Right lobe of liver (tissue), 6 donors: ENCODE measurements around the gene SPDYE2B. TPM values are rescaled to one million over a fixed set of nuclear protein-coding genes. Genes with fewer than 3 reads are reported as not detected.
A peak's percentile ranks its signal among the peaks of the same experiment; 100 is the strongest.
"Not testable (repeated sequence)": the region's sequence is repeated elsewhere in the genome, so short reads cannot be mapped to it uniquely, and the experiment has no call there.

Source experiments
- ATAC-seq, 4 donors: fragments of 200-7000 bp; cut with Tn5 transposase; one replicate each; pipeline ENCODE4 v1.9.1; 2020; ENCODE audit warnings: mild to moderate bottlenecking in 4 of 4, moderate library complexity in 4 of 4
- DNase-seq, 3 donors: peaks; one replicate each; pipeline ENCODE4 v3.0.0-alpha.2; 2020
- H3K27ac ChIP-seq, 3 donors: fragments of 200-600 bp; one replicate each; pipeline ENCODE4 v1.8.0; 2022
- H3K27me3 ChIP-seq, 2 donors: fragments of 200-600 bp; one replicate each; pipeline ENCODE4 v1.8.0; 2022
- H3K36me3 ChIP-seq, 4 donors: fragments of 200-600 bp; sonication (generic) in 1 of 4; one replicate each; pipeline versions ENCODE4 v1.5.1 to v1.8.0; 2017 to 2022; ENCODE audit warnings: control low read depth in 1 of 4
- H3K4me1 ChIP-seq, 4 donors: fragments of 200-600 bp; sonication (generic) in 1 of 4; one replicate each; pipeline versions ENCODE4 v1.5.1 to v1.8.0; 2017 to 2022; ENCODE audit warnings: control low read depth in 1 of 4
- H3K4me3 ChIP-seq, 3 donors: fragments of 200-600 bp; one replicate each; pipeline ENCODE4 v1.8.0; 2022
- H3K9me3 ChIP-seq, 4 donors: fragments of 200-600 bp; sonication (generic) in 1 of 4; one replicate each; pipeline versions ENCODE4 v1.5.1 to v1.8.0; 2017 to 2022; ENCODE audit warnings: control low read depth in 1 of 4
- WGBS: methylation state at CpG from one replicate; pipeline ENCODE4 v1.1.6; 2018; ENCODE audit warnings: low coverage, low lambda C conversion rate; ENCODE audit not compliant: insufficient coverage; ENCODE audit errors: missing lambda C conversion rate; 5-methylcytosine and 5-hydroxymethylcytosine counted together
- intact Hi-C, 2 donors: fragments of 100-400 bp; cut with DNase I; formaldehyde crosslinking; loops; one replicate each; pipeline versions ENCODE4 v1.11.2 to v1.14.1; 2022
- total RNA-seq, 6 experiments: library from RNA; depleted of rRNA in 2 of 6; stranded (reverse); fragments of >200 nt in 2 of 6; fragmentation: NEBNext Ultra II Directional in 3 of 6; extraction: Animal tissue kit (Norgen Biotek cat#: 25700) in 3 of 6; gene quantifications; one replicate each; pipeline versions ENCODE4 v1.1.0 to v1.2.4, GENCODE V29; 2016 to 2023
- donor health status: DM: no; HTN: yes; CAD: no.
- donor health status: DM: no; HTN: no; CAD: no.
- donor health status: DM: no; HTN: no; CAD: no.
- donor health status: DM: no; HTN: yes; CAD: no.
- donor health status: DM: no; HTN: yes; CAD: no.

The SPDYE2B gene
- total RNA-seq, 6 experiments from 2014 or later: not detected

DNA sequence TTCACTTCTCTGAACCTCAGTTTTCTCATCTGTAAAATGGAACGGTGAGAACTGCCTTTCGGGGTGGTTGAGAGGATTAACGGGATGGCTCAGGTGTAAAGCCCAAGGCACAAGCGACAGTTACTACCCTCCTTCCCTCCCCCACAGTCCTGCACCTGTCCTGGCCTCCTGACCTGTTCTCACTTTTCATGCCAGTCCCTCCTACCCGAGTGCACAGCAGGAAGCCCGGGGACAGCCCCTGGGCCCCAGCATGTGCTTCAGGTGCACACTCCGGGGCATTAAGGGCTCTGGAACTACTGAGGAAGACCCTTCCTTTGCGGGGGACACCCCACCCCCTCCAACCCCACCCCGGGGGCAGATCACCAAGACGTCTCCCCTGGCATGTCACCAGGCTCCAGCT lies 34.2 kb upstream of the SPDYE2B start:
- H3K4me1 ChIP-seq, H3K4me3 ChIP-seq, H3K9me3 ChIP-seq, H3K27ac ChIP-seq, DNase-seq, H3K27me3 ChIP-seq, H3K36me3 ChIP-seq, intact Hi-C loops: not testable (repeated sequence)
- WGBS: no CpG with 5 or more reads among the region's 10 CpGs
- ATAC-seq: peak; percentile 0 to 6 (median 2)

DNA sequence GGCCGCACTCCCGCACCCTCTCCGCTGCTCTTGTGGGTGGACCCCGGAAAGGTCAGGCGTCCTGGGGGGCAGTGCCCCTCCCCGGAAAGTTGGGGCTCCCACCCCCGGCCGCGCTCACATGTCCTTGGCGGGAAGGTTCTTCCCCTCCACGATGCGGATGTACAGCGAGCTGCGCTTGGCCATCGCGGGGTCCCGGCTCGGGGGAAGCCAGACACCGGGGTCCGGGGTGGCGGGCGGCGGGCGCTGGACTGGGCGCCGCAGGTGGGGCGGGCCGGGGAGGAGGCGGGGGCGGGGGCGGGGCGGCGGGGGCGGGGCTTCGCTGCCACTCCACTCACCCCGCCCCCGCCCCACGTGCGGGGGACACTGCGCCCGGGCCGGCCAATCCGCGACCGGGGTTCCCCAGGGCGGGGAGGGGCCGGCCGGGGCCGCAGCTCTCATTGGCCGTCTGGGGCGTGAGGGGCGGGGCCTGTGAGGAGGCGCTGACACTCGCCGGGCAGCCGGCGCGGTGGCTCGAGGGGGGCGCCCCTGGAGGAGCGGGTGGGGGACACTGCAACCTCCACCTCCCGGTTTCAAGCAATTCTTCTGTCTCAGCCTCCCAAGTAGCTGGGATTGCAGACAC lies 33.5 kb upstream of the SPDYE2B start, which contains the start of gene RASA4:
RASA4 (minus strand) TSS at position 250 of the 619 bp plus-strand sequence; CDS start at position 183, 67 bp downstream.
- H3K9me3 ChIP-seq, H3K27me3 ChIP-seq, H3K36me3 ChIP-seq, H3K4me1 ChIP-seq, H3K27ac ChIP-seq, intact Hi-C loops: not testable (repeated sequence)
- H3K4me3 ChIP-seq: peak within 1 kb of the TSS in 2 of 3 donors; percentile 38 to 45
- ATAC-seq: peak; percentile 93 to 96 (median 96)
- peak; percentile 58 to 71 (median 67) for DNase-seq
- WGBS: 0% methylated on average over 3 of the region's 62 CpGs

DNA sequence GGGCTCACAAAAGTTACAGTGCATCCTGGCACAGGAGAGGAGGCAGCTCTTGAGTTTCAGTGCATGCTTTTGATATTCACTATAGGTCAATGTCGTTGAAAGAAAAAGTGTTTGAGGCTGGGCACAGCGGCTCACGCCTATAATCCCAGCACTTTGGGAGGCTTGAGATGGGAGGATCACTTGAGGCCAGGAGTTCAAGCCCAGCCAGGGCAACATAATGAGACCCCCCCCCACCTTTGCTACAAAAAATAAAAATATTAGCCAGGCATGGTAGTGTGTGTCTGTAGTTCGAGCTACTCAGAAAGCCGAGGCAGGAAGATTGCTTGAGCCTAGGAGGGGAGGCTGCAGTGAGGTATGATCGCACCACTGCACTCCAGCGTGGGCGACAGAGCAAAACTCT lies 32.0 kb upstream of the SPDYE2B start:
- DNase-seq, ATAC-seq, H3K9me3 ChIP-seq, H3K4me3 ChIP-seq, H3K27me3 ChIP-seq, H3K4me1 ChIP-seq, H3K27ac ChIP-seq, H3K36me3 ChIP-seq, intact Hi-C loops: not testable (repeated sequence)
- 66% methylated on average over 3 of the region's 8 CpGs for WGBS

DNA sequence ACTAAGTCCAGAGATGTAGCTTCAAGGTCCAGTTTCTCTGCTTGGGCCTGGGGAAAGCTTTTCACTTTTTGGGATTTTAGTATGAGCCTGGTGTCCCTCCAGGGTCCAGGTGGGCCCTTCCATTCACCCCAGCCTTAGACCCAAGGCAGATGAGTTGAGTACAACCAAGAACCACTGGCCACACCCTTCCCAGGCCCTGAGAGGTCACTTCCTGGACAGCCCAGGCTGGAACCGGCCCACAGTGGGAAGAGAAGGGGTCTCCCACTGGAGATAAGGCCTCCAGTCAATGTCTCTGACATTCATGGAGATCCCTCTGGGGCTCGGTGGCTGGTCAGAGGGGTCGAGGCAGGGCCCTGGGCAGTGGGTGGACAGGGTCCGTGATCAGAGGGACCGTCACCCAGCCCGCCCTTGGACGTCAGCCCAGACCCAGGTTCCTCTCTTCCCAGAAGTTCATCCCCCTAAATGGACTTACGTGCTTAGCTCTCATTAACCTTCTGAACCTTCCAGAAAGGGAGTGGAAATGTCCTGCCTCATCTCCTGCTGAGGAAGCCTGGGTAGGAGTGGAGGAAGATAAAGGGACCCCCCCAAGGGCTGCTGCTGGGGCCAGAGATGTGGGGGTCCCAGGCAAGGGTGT lies 22.7 kb upstream of the SPDYE2B start:
- H3K4me1 ChIP-seq, H3K36me3 ChIP-seq, DNase-seq, H3K27ac ChIP-seq, intact Hi-C loops, H3K27me3 ChIP-seq, H3K4me3 ChIP-seq, H3K9me3 ChIP-seq: not testable (repeated sequence)
- peak in 3 of 4 donors; percentile 8 to 30 (median 20) for ATAC-seq
- no CpG with 5 or more reads among the region's 8 CpGs for WGBS

DNA sequence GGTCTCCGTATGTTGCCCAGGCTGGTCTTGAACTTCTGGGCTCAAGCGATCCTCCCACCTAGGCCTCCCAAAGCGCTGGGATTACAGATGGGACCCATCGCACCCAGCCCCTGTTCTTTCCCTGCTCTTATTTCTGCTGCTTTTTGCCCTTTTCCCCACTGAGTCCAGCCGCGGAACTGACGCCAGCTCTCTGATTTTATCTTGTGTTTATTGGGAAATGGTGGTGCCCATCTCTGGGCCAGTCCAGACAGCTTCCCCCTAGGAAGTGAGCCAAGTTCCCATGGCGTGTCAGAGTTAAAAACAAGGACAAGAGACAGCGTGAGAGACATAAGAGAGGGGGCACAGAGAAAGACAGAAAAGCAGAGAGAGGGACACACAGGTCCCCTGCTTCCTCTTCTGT lies 19.5 kb upstream of the SPDYE2B start:
- intact Hi-C loops, H3K4me1 ChIP-seq, H3K27ac ChIP-seq, H3K4me3 ChIP-seq, H3K9me3 ChIP-seq, H3K27me3 ChIP-seq, H3K36me3 ChIP-seq: not testable (repeated sequence)
- WGBS: 18% methylated on average over 5 of the region's 9 CpGs
- peak in 2 of 3 donors; percentile 15 to 41 for DNase-seq
- peak; percentile 4 to 43 (median 18) for ATAC-seq

DNA sequence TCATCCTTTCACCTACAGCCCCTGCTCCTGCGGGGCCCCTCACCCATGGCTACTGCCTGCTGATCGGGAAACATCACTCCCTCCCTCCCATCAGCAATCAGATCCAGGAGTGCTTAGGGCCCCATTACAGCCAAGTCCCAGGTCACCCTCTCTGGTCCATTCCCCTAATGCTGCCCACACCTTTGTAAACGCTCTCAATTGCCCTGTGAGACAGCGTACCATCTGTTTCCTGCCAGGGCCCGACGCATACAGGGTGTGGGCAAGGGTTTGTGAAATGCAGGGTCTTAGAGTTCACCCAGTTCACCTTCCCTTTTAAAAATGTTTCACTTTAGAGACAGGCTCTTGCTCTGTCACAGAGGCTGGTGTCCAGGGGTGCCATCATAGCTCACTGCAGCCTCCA lies 15.8 kb upstream of the SPDYE2B start:
- intact Hi-C loops, ATAC-seq, DNase-seq: not testable (repeated sequence)

DNA sequence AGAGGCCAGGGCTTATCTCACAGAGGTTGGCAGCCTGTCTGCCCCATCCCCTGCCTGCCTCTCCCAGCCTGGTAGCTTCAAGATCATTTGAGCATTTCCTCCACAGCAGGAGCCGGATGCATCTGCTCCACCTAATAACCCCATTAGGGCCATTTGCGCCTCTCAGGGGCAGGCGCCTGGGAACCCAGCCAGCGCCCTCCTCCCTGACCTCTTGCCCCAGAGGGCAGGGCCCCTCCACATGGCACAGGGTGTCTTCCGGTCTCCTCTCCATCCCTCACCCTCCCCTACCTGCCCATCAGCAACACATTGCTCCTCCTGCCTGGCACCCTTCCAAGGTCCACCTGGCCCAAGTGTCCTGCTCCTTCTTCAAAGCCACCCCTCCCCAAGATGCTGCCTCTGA lies 14.8 kb upstream of the SPDYE2B start:
- H3K9me3 ChIP-seq, DNase-seq, H3K4me3 ChIP-seq, intact Hi-C loops, H3K27me3 ChIP-seq, H3K27ac ChIP-seq, H3K36me3 ChIP-seq, H3K4me1 ChIP-seq: not testable (repeated sequence)
- peak; percentile 36 to 79 (median 56) for ATAC-seq
- no CpG with 5 or more reads among the region's 5 CpGs for WGBS

More for the DNA sequence above, 15.8 kb upstream of the SPDYE2B start:
- H3K4me3 ChIP-seq, H3K9me3 ChIP-seq, H3K36me3 ChIP-seq, H3K27me3 ChIP-seq, H3K4me1 ChIP-seq, H3K27ac ChIP-seq: not testable (repeated sequence)
- no CpG with 5 or more reads among the region's 6 CpGs for WGBS

DNA sequence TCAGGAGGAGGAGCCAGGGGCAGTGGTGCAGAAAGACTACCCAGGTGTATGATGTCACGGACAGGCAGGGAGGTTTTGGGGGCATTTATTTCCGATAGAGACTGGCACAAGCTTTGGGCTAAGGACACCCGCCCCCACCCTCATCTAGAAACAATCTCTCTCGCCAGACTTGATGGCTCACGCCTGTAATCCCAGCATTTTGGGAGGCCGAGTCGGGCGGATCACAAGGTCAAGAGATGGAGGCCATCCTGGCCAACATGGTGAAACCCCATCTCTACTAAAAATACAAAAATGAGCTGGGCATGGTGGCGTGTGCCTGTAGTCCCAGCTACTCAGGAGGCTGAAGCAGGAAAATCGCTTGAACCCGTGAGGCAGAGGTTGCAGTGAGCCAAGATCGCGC lies 13.2 kb upstream of the SPDYE2B start:
- H3K36me3 ChIP-seq, H3K27me3 ChIP-seq, intact Hi-C loops, H3K27ac ChIP-seq, ATAC-seq, H3K4me3 ChIP-seq, H3K4me1 ChIP-seq, DNase-seq, H3K9me3 ChIP-seq: not testable (repeated sequence)
- WGBS: 64% methylated on average over 3 of the region's 13 CpGs

DNA sequence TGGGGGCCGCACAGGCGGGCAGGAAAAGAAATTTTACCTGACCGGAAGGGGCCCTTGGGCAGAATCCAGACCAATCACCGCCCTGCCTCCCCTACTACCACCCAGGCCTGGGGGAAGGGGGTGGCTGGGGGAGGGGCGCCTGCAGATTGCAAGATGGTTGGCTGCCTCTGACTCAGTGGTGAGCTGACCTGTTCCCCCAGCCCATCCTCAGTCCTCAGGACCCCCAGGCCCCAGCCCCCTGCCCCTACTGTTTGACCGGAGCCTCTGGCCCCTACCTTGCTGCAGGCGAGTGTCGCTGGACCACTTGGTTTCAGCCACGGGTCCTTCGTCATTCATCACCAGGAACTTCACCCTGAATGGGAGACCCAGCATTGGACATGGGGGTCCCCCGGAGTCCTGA lies 11.3 kb upstream of the SPDYE2B start:
- H3K36me3 ChIP-seq, H3K4me3 ChIP-seq, H3K9me3 ChIP-seq, H3K27ac ChIP-seq, intact Hi-C loops, H3K27me3 ChIP-seq, H3K4me1 ChIP-seq: not testable (repeated sequence)
- peak in 2 of 3 donors; percentile 39 to 44 for DNase-seq
- peak in 3 of 4 donors; percentile 4 to 6 (median 5) for ATAC-seq
- WGBS: 93% methylated on average over 3 of the region's 11 CpGs

DNA sequence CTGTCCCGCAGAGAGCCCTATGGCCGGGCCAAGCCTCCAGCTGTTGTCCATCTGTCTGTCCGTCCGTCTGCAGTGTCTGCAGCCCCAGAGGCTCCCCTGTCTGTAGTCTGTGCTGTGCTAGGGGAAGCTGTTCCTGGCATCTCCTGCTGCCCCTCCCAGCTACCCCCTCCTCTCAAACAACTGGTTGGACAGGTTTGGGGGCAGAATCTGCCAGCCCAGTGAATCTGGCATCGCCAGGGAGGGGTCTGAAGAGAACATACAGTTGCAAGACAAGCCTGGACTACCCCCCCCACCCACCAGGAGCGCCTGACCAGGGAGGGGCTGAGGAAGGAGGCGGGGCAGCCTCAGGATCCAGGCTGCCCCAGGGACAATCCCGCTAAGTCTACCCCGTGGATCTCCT lies 7.4 kb upstream of the SPDYE2B start, which contains the start of gene UPK3BL1:
UPK3BL1 (minus strand) TSS at position 101 of the 400 bp plus-strand sequence; CDS start at position 51, 50 bp downstream.
- H3K4me1 ChIP-seq, H3K27me3 ChIP-seq, H3K36me3 ChIP-seq, H3K27ac ChIP-seq, H3K9me3 ChIP-seq, DNase-seq, H3K4me3 ChIP-seq, intact Hi-C loops: not testable (repeated sequence)
- WGBS: no CpG with 5 or more reads among the region's 9 CpGs
- ATAC-seq: peak in 1 of 4 donors; percentile 5

DNA sequence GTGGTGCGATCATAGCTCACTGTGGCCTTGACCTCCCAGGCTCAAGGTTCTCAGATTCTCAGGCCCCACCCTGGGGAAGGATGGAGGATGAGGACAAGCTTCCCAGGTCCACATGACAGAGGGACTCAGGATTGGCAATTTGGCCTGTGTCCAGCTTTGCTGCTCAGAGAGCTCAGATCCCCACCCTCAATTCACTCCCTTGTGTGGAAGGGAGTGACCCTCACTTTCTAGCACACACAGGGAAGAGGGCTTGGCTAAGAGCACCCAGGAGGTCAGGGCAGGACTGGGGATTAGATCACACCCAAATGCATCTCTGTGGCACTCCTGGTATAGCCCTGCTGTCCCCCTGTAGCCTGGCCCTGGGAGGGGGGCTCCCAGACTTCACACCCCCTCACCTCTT lies 6.7 kb upstream of the SPDYE2B start:
- H3K9me3 ChIP-seq, H3K27ac ChIP-seq, intact Hi-C loops, H3K27me3 ChIP-seq, DNase-seq, H3K4me3 ChIP-seq, H3K36me3 ChIP-seq, H3K4me1 ChIP-seq, ATAC-seq: not testable (repeated sequence)
- no CpG with 5 or more reads among the region's 1 CpG for whole genome bisulfite sequencing
